ENCODE measurements around the gene MAML2. TPM values are rescaled to one million over a fixed set of nuclear protein-coding genes. Genes with fewer than 3 reads are reported as not detected.

The MAML2 gene
- total and polyA plus RNA-seq, 2 of the 8 experiments (the other 6 are each of a cell fraction or from before 2014, with no cell fraction given), result 3.8 to 6.6 TPM

DNA sequence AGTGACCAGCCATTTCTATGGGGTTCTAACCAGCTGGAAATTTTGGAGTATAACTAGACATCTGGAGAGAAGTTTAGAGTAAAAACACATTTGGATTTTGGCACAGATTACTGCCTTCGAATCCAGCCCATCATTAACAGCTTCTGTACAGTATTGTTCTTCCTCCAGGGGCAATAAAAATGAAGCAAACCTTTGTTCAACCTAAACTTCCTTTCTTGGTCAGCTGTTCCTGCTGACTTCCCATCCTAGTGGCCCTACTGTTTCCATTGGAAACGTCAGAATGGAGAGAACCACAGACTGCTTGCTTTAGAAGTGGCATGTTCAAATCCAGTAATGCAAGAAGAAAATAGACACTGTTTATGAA is 215.4 kb downstream of the MAML2 start:
- WGBS, 2 experiments (ENCODE audit: extremely low coverage in 1 of 2, insufficient coverage in 1 of 2, insufficient read length in 1 of 2, insufficient replicate concordance in 2 of 2, low coverage in 1 of 2, low lambda C conversion rate in 2 of 2, missing lambda C conversion rate in 1 of 2), result 93% methylated on average over 2 of the region's 2 CpGs; no CpG with 5 or more reads in 1 of the 2 experiments
- Histone ChIP-seq H3K23me2 (ENCODE audit: low read depth, low read length) (no peaks in the 10 kb centered on the region), H2BK15ac (ENCODE audit: low read length) (no peak overlapping the region), H3K56ac (replicated peaks; ENCODE audit: insufficient read length, low read depth, low read length) (no peak overlapping the region), H4K91ac (replicated peaks; ENCODE audit: insufficient read length, low read length) (no peak overlapping the region), H2AK5ac (ENCODE audit: low read depth, low read length) (no peak overlapping the region), H3K4ac (replicated peaks; ENCODE audit: insufficient read length, low read depth, low read length) (no peak overlapping the region), H3K14ac (ENCODE audit: insufficient read length) (no peak overlapping the region), H3K4me3 (ENCODE audit: extremely low read depth in 1 of 4, insufficient read depth in 2 of 4, low read depth in 3 of 4, low read length in 4 of 4) (no peak overlapping the region), H3K4me1 (replicated peaks in 1 of 4; ENCODE audit: control insufficient read depth in 3 of 4, insufficient read depth in 4 of 4, low read length in 3 of 4) (peaks cover 0 to 6% (median 0%) of the 10 kb centered on the region in 4 experiments; a peak in 1 of 7 replicates), H3K36me3 (ENCODE audit: control insufficient read depth in 2 of 4, insufficient read depth in 4 of 4, low read length in 3 of 4) (no peaks in the 10 kb centered on the region), H4K20me1 (replicated peaks in 1 of 2; ENCODE audit: control insufficient read depth in 1 of 2, insufficient read depth in 2 of 2, low read length in 2 of 2) (no peaks in the 10 kb centered on the region), H3K23ac (ENCODE audit: insufficient read length) (no peak overlapping the region), H3K27me3 (replicated peaks in 1 of 4; ENCODE audit: control insufficient read depth in 3 of 4, extremely low read depth in 1 of 4, insufficient read depth in 3 of 4, low read length in 3 of 4) (no peaks in the 10 kb centered on the region), H2BK5ac (ENCODE audit: low read depth, low read length) (no peak overlapping the region), H3K79me1 (ENCODE audit: low read depth, low read length) (no peaks in the 10 kb centered on the region), H2BK120ac (replicated peaks; ENCODE audit: low read depth, low read length) (no peak overlapping the region), H4K8ac (ENCODE audit: extremely low read depth, insufficient read depth, low read length) (no peak overlapping the region), H3K4me2 (ENCODE audit: insufficient read depth in 1 of 2, low read depth in 2 of 2, low read length in 2 of 2) (no peak overlapping the region), H3K79me2 (ENCODE audit: control insufficient read depth in 1 of 2, insufficient read depth in 2 of 2, low read length in 2 of 2) (no peaks in the 10 kb centered on the region), H3K9ac (replicated peaks in 1 of 4; ENCODE audit: extremely low read depth in 1 of 4, low read depth in 3 of 4, low read length in 3 of 4) (no peak overlapping the region), H2BK20ac (ENCODE audit: low read length) (no peak overlapping the region), H3K27ac (ENCODE audit: low read depth, low read length) (no peak overlapping the region), H3K18ac (ENCODE audit: extremely low read depth, low read length) (no peak overlapping the region), H4K5ac (ENCODE audit: insufficient read length, low read depth, low read length) (no peak overlapping the region), H3K9me3 (ENCODE audit: insufficient read depth in 2 of 2, low read depth in 1 of 2, low read length in 1 of 2) (no peaks in the 10 kb centered on the region), H2BK12ac (ENCODE audit: low read depth, low read length) (no peak overlapping the region), H2AFZ (ENCODE audit: low read length) (no peak overlapping the region)
- DNase-seq (ENCODE audit: low read depth in 1 of 2, low spot score in 2 of 2), result no peak
- POLR2A ChIA-PET (ENCODE audit: partially characterized antibody), result no interaction called here
- CTCF ChIA-PET (ENCODE audit: partially characterized antibody), result interaction anchor here (0.6 to 0.8 kb wide), 2 partner anchors 8 to 73 kb away, joined by 3 read pairs; no protein-coding TSS in a partner anchor
- FAIRE-seq, result no peak
- TF ChIP-seq CREB1 (IDR thresholded peaks at IDR 0.05) (no peak), CEBPB (IDR thresholded peaks at IDR 0.05; ENCODE audit: low read depth, low read length) (no peak), HDAC6 (IDR thresholded peaks at IDR 0.05; ENCODE audit: low read depth, low read length) (no peak), CHD2 (IDR thresholded peaks at IDR 0.05; ENCODE audit: low read length) (no peak), SP1 (IDR thresholded peaks at IDR 0.05; ENCODE audit: low read depth, low read length) (no peak), TAF7 (optimal IDR thresholded peaks at IDR 0.05; ENCODE audit: borderline replicate concordance, low read depth, low read length) (no peak), CTBP2 (IDR thresholded peaks at IDR 0.05; ENCODE audit: borderline replicate concordance, insufficient read depth, insufficient read length, low read length) (no peak), RFX5 (IDR thresholded peaks at IDR 0.05; ENCODE audit: borderline replicate concordance, low read depth, low read length) (no peak), BCL11A (IDR thresholded peaks at IDR 0.05; ENCODE audit: low read depth in 2 of 2, low read length in 2 of 2) (no peak), RXRA (IDR thresholded peaks at IDR 0.05; ENCODE audit: insufficient read depth, low read depth, low read length) (no peak), RAD21 (IDR thresholded peaks at IDR 0.05 in 1 of 2, conservative IDR thresholded peaks at IDR 0.05 in 1 of 2; ENCODE audit: low read depth in 2 of 2, low read length in 2 of 2) (no peak), POLR2A (IDR thresholded peaks at IDR 0.05; ENCODE audit: control extremely low read depth in 1 of 2, low read depth in 2 of 2, low read length in 2 of 2) (no peak), SP4 (IDR thresholded peaks at IDR 0.05; ENCODE audit: low read length) (no peak)
- TF ChIP-seq, protein P1, sequence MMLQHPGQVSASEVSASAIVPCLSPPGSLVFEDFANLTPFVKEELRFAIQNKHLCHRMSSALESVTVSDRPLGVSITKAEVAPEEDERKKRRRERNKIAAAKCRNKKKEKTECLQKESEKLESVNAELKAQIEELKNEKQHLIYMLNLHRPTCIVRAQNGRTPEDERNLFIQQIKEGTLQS (IDR thresholded peaks at IDR 0.05; ENCODE audit: insufficient read depth, low read depth, low read length), result no peak
